Measurements from ENCODE around the gene NTRK3.
A peak's percentile ranks its signal among the peaks of the same experiment; 100 is the strongest.

The NTRK3 gene

GRCh38 chr15:88256279-88257230 is at the start of gene NTRK3:
Gene NTRK3, minus strand, starts transcription at chr15:88256739. Its CDS starts 586 bp downstream, at chr15:88256153.
- no peak within 1 kb of the TSS for H3K4me3 ChIP-seq (ENCODE audit: low read length)
- TF ChIP-seq EZH2phosphoT487 (IDR thresholded peaks at IDR 0.05; ENCODE audit: borderline replicate concordance, low read length), result peak; percentile 35; the same call in 1 of the 2 replicates
- no peak for TF ChIP-seq CTCF (IDR thresholded peaks at IDR 0.05; ENCODE audit: low read depth, low read length, poor library complexity, severe bottlenecking)
- H3K9me2 ChIP-seq (replicated peaks; ENCODE audit: control insufficient read depth, low read length), result no peaks in the 10 kb centered on the region
- no peaks in the 10 kb centered on the region for H4K20me1 ChIP-seq (ENCODE audit: control insufficient read depth, insufficient read depth, low read depth, low read length)
- H3K27ac ChIP-seq (ENCODE audit: low read depth, low read length), result no peak within 1 kb of the TSS
- no peaks in the 10 kb centered on the region for H3K4me1 ChIP-seq (ENCODE audit: control insufficient read depth, low read length)
- no peaks in the 10 kb centered on the region for H3K36me3 ChIP-seq (ENCODE audit: control insufficient read depth, low read length)
- H3K27me3 ChIP-seq (ENCODE audit: control insufficient read depth, low read length), result peaks cover 3% of the 10 kb centered on the region; the same call in 1 of the 2 replicates
- no peaks in the 10 kb centered on the region for H3K79me2 ChIP-seq (ENCODE audit: control insufficient read depth, low read length)
- no peak within 1 kb of the TSS for H3K4me2 ChIP-seq (ENCODE audit: low read length)
- no peaks in the 10 kb centered on the region for H3F3A ChIP-seq (ENCODE audit: control insufficient read depth, insufficient read depth)
- no peaks in the 10 kb centered on the region for H3K9me3 ChIP-seq (ENCODE audit: control insufficient read depth, insufficient read depth, low read length)

GRCh38 chr15:88303395-88303794 is 46.9 kb upstream of the NTRK3 start:
- Histone ChIP-seq H3K79me2 (ENCODE audit: control insufficient read depth, low read length) (no peaks in the 10 kb centered on the region), H3K4me3 (ENCODE audit: low read length) (no peak overlapping the region), H3K9me3 (ENCODE audit: control insufficient read depth, insufficient read depth, low read length) (no peaks in the 10 kb centered on the region), H3F3A (ENCODE audit: control insufficient read depth, insufficient read depth) (no peaks in the 10 kb centered on the region), H3K36me3 (ENCODE audit: control insufficient read depth, low read length) (no peaks in the 10 kb centered on the region), H3K27me3 (ENCODE audit: control insufficient read depth, low read length) (peaks cover 21% of the 10 kb centered on the region), H3K27ac (ENCODE audit: low read depth, low read length) (no peak overlapping the region), H3K9me2 (replicated peaks; ENCODE audit: control insufficient read depth, low read length) (no peaks in the 10 kb centered on the region), H3K4me1 (ENCODE audit: control insufficient read depth, low read length) (no peaks in the 10 kb centered on the region), H4K20me1 (ENCODE audit: control insufficient read depth, insufficient read depth, low read depth, low read length) (no peaks in the 10 kb centered on the region), H3K4me2 (ENCODE audit: low read length) (no peak overlapping the region)
- TF ChIP-seq EZH2phosphoT487 (IDR thresholded peaks at IDR 0.05; ENCODE audit: borderline replicate concordance, low read length), result no peak
- no peak for TF ChIP-seq CTCF (IDR thresholded peaks at IDR 0.05; ENCODE audit: low read depth, low read length, poor library complexity, severe bottlenecking)

GRCh38 chr15:88302373-88302772 is 45.8 kb upstream of the NTRK3 start:
- Histone ChIP-seq H3K4me1 (ENCODE audit: control insufficient read depth, low read length) (no peaks in the 10 kb centered on the region), H3K36me3 (ENCODE audit: control insufficient read depth, low read length) (no peaks in the 10 kb centered on the region), H3K4me3 (ENCODE audit: low read length) (no peak overlapping the region), H3K27ac (ENCODE audit: low read depth, low read length) (no peak overlapping the region), H3K27me3 (ENCODE audit: control insufficient read depth, low read length) (peaks cover 21% of the 10 kb centered on the region), H3K9me3 (ENCODE audit: control insufficient read depth, insufficient read depth, low read length) (no peaks in the 10 kb centered on the region), H3K79me2 (ENCODE audit: control insufficient read depth, low read length) (no peaks in the 10 kb centered on the region), H4K20me1 (ENCODE audit: control insufficient read depth, insufficient read depth, low read depth, low read length) (no peaks in the 10 kb centered on the region), H3K4me2 (ENCODE audit: low read length) (no peak overlapping the region), H3K9me2 (replicated peaks; ENCODE audit: control insufficient read depth, low read length) (no peaks in the 10 kb centered on the region), H3F3A (ENCODE audit: control insufficient read depth, insufficient read depth) (no peaks in the 10 kb centered on the region)
- TF ChIP-seq EZH2phosphoT487 (IDR thresholded peaks at IDR 0.05; ENCODE audit: borderline replicate concordance, low read length), result no peak
- no peak for TF ChIP-seq CTCF (IDR thresholded peaks at IDR 0.05; ENCODE audit: low read depth, low read length, poor library complexity, severe bottlenecking)
